PC-3 (cell line): Measurements from ENCODE around the gene TIAM2. TPM values are rescaled to one million over a fixed set of nuclear protein-coding genes. Genes with fewer than 3 reads are reported as not detected.

Experiments
- ATAC-seq: fragments of 200-7000 bp; cut with Tn5 transposase; 2 replicates; pipeline ENCODE4 v1.9.1; 2020; ENCODE audit warnings: mild to moderate bottlenecking, moderate library complexity
- BruUV-seq: library from RNA; stranded (reverse); fragments of 400-500 nt; replicated peaks from 2 replicates; lab custom pipeline; 2021; lab: Mats Ljungman, UMichigan
- CTCF ChIA-PET: fragments of 300-600 bp; sonication (Branson Sonifier 250); formaldehyde crosslinking; loops from one replicate; lab custom pipeline; 2022; ENCODE audit warnings: antibody characterized with exemption; lab: Charles Lee
- POLR2A ChIA-PET: fragments of 300-600 bp; sonication (Branson Sonifier 250); formaldehyde crosslinking; loops from one replicate; lab custom pipeline; 2022; ENCODE audit warnings: antibody characterized with exemption; ENCODE audit not compliant: unreplicated experiment; lab: Charles Lee
- DNase-seq: peaks from one replicate; pipeline ENCODE4 v3.0.0-alpha.2; 2015
- H2AFZ ChIP-seq: fragments of 300-600 bp; sonication (generic); 2 replicates; pipeline ENCODE4 v1.6.0; 2016; ENCODE audit warnings: antibody characterized with exemption, low read length
- H3F3A ChIP-seq: fragments of 300-600 bp; sonication (generic); one replicate; pipeline ENCODE4 v1.6.0; 2017; ENCODE audit warnings: antibody characterized with exemption, low read length, control low read depth, mild to moderate bottlenecking; ENCODE audit not compliant: unreplicated experiment
- H3K27ac ChIP-seq: fragments of 300-600 bp; sonication (generic); 2 replicates; pipeline ENCODE4 v1.5.1; 2016; ENCODE audit warnings: mild to moderate bottlenecking, low read length
- H3K27me3 ChIP-seq: fragments of 300-600 bp; sonication (generic); 2 replicates; pipeline ENCODE4 v1.6.1; 2016; ENCODE audit warnings: low read length, mixed read lengths
- H3K36me3 ChIP-seq: fragments of 300-600 bp; sonication (generic); 2 replicates; pipeline ENCODE4 v1.6.1; 2016; ENCODE audit warnings: low read depth, mixed run types, low read length, mixed read lengths
- H3K4me1 ChIP-seq: fragments of 300-600 bp; sonication (generic); 2 replicates; pipeline ENCODE4 v1.5.1; 2016; ENCODE audit warnings: low read length; ENCODE audit not compliant: insufficient read depth
- H3K4me2 ChIP-seq: fragments of 300-600 bp; sonication (generic); 2 replicates; pipeline ENCODE4 v1.6.0; 2016; ENCODE audit warnings: low read length
- H3K4me3 ChIP-seq: fragments of 300-600 bp; sonication (generic); 2 replicates; pipeline ENCODE4 v1.5.1; 2016; ENCODE audit warnings: mild to moderate bottlenecking, low read length, mixed read lengths
- H3K79me2 ChIP-seq: fragments of 300-600 bp; sonication (generic); 2 replicates; pipeline ENCODE4 v1.6.1; 2017; ENCODE audit warnings: low read length, mixed read lengths
- H3K9ac ChIP-seq: fragments of 300-600 bp; sonication (generic); 2 replicates; pipeline ENCODE4 v1.6.0; 2016; ENCODE audit warnings: mild to moderate bottlenecking, low read length
- H3K9me2 ChIP-seq: fragments of 300-600 bp; sonication (generic); replicated peaks from 2 replicates; pipeline ENCODE4 v1.6.1; 2016; ENCODE audit warnings: mixed run types, low read length, mixed read lengths
- H3K9me3 ChIP-seq: fragments of 300-600 bp; sonication (generic); 2 replicates; pipeline ENCODE4 v1.6.1; 2016; ENCODE audit warnings: low read length, mixed read lengths
- H4K20me1 ChIP-seq: fragments of 300-600 bp; sonication (generic); 2 replicates; pipeline ENCODE4 v1.6.1; 2016; ENCODE audit warnings: low read length, mixed read lengths
- CTCF ChIP-seq: fragments of 300-600 bp; sonication (generic); conservative IDR thresholded peaks from 2 replicates; pipeline ENCODE4 v1.5.1; 2017; ENCODE audit warnings: antibody characterized with exemption, low read depth, mild to moderate bottlenecking, low read length
- EZH2 ChIP-seq: fragments of 300-600 bp; sonication (generic); IDR thresholded peaks from one replicate; pipeline ENCODE4 v1.6.1; 2017; ENCODE audit warnings: antibody characterized with exemption, mild to moderate bottlenecking, low read length; ENCODE audit not compliant: unreplicated experiment
- EZH2phosphoT487 ChIP-seq: fragments of 300-600 bp; sonication (generic); IDR thresholded peaks from 2 replicates; pipeline ENCODE4 v1.6.1; 2018; ENCODE audit warnings: mild to moderate bottlenecking, antibody characterized with exemption, low read length, borderline replicate concordance
- intact Hi-C: fragments of 100-400 bp; cut with micrococcal nuclease; formaldehyde crosslinking; loops from 2 replicates; pipeline ENCODE4 v1.9.0; 2023
- total RNA-seq: library from RNA; depleted of rRNA; stranded (reverse); fragments of >200 nt; gene quantifications from 2 replicates; pipeline ENCODE4 v1.2.3, GENCODE V29; 2014

Gene TIAM2
- total RNA-seq, 1 experiment from 2014 or later: 4.5 TPM

- Histone ChIP-seq H3K4me2 (no peak overlapping the region), H3K9me2 (no peaks in the 10 kb centered on the region), H3K4me1 (no peaks in the 10 kb centered on the region), H3F3A (no peaks in the 10 kb centered on the region), H3K9me3 (no peaks in the 10 kb centered on the region), H3K27me3 (no peaks in the 10 kb centered on the region), H3K9ac (no peak overlapping the region), H4K20me1 (no peaks in the 10 kb centered on the region), H3K79me2 (no peaks in the 10 kb centered on the region), H3K36me3 (no peaks in the 10 kb centered on the region), H3K27ac (no peak overlapping the region), H3K4me3 (no peak overlapping the region), H2AFZ (no peak overlapping the region)
- no peak for TF ChIP-seq EZH2
- TF ChIP-seq EZH2phosphoT487: no peak
- no peak for TF ChIP-seq CTCF
- DNase-seq (no peak), ATAC-seq (no peak)
- no TSS peak for BruUV-seq
- CTCF ChIA-PET: no interaction called here
- POLR2A ChIA-PET: no interaction called here
- intact Hi-C loops: no loop called here
Measured at GRCh38 chr6:155047523-155047922, 52.4 kb downstream of the TIAM2 start.

GRCh38 chr6:155050311-155050710 is 55.2 kb downstream of the TIAM2 start:
- no peaks in the 10 kb centered on the region for H3K9me3 ChIP-seq
- H3F3A ChIP-seq: no peaks in the 10 kb centered on the region
- no peaks in the 10 kb centered on the region for H3K4me1 ChIP-seq
- H3K4me3 ChIP-seq: no peak overlapping the region
- no TSS peak for BruUV-seq
- no peak for TF ChIP-seq EZH2phosphoT487
- TF ChIP-seq EZH2: no peak
- no peak for TF ChIP-seq CTCF
- no peak overlapping the region for H2AFZ ChIP-seq
- no peaks in the 10 kb centered on the region for H4K20me1 ChIP-seq
- intact Hi-C loops: no loop called here
- H3K9ac ChIP-seq: no peak overlapping the region
- ATAC-seq: no peak
- H3K36me3 ChIP-seq: no peaks in the 10 kb centered on the region
- CTCF ChIA-PET: no interaction called here
- POLR2A ChIA-PET: no interaction called here
- no peaks in the 10 kb centered on the region for H3K9me2 ChIP-seq
- DNase-seq: peak; percentile 22
- H3K27me3 ChIP-seq: no peaks in the 10 kb centered on the region
- no peaks in the 10 kb centered on the region for H3K79me2 ChIP-seq
- H3K4me2 ChIP-seq: no peak overlapping the region
- H3K27ac ChIP-seq: no peak overlapping the region

- Histone ChIP-seq H3K4me2 (no peak overlapping the region), H3K27ac (no peak overlapping the region), H3K9ac (no peak overlapping the region), H3K9me3 (no peaks in the 10 kb centered on the region), H3K27me3 (no peaks in the 10 kb centered on the region), H4K20me1 (no peaks in the 10 kb centered on the region), H3K36me3 (no peaks in the 10 kb centered on the region), H2AFZ (no peak overlapping the region), H3K4me3 (no peak overlapping the region), H3K79me2 (no peaks in the 10 kb centered on the region), H3K4me1 (no peaks in the 10 kb centered on the region), H3K9me2 (no peaks in the 10 kb centered on the region), H3F3A (no peaks in the 10 kb centered on the region)
- ATAC-seq: no peak
- POLR2A ChIA-PET: no interaction called here
- BruUV-seq: no TSS peak
- DNase-seq: no peak
- CTCF ChIA-PET: no interaction called here
- intact Hi-C loops: no loop called here
- TF ChIP-seq EZH2 (no peak), EZH2phosphoT487 (no peak), CTCF (no peak)
Measured at GRCh38 chr6:155054491-155055250, 59.6 kb downstream of the TIAM2 start.
